ENCODE results near the gene SUPT5H. TPM values are rescaled to one million over a fixed set of nuclear protein-coding genes. Genes with fewer than 3 reads are reported as not detected.

The SUPT5H gene
- polyA plus RNA-seq, 1 experiment, result 78.0 TPM

DNA sequence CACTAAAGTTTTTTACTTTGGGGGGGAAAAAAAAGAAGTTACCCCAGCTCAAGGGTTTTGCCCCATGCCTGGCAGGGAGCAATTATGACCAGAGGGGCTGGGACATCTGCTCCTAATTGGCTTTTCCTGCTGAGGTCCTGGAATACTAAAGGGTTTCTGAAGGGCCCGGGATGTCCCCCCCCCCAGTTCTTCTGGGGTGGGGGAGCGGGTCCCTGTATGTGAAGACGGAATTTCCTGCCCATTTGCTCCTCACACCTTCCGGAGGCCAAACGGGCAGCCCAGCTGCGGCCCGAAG is 52.3 kb downstream of the SUPT5H start:
- no peak overlapping the region for H3K4me3 ChIP-seq (ENCODE audit: low read depth, low read length)
- no peak overlapping the region for H3K27ac ChIP-seq (ENCODE audit: low read depth, low read length)
- ChIA-PET CTCF (interaction anchor here (1.2 to 1.9 kb wide), 4 partner anchors 18 to 57 kb away, joined by 4 to 15 read pairs (median 4); partner anchors contain the start of genes EID2B and SELENOV), POLR2A (interaction anchor here (1.6 kb wide), 1 partner anchor 62 kb away, joined by 8 read pairs; the partner anchor contains the start of gene RPS16)
- no peak for TF ChIP-seq CTCF (IDR thresholded peaks at IDR 0.05; ENCODE audit: low read depth, low read length)
- peaks cover 38% of the 10 kb centered on the region for H3K27me3 ChIP-seq (ENCODE audit: control insufficient read depth, insufficient read depth, low read length)
- no peaks in the 10 kb centered on the region; the same call in 1 of the 2 replicates for H3K9me3 ChIP-seq (ENCODE audit: control insufficient read depth, insufficient read depth, low read length)
- DNase-seq (ENCODE audit: low read depth, low spot score), result no peak

- peaks cover 38% of the 10 kb centered on the region for H3K27me3 ChIP-seq (ENCODE audit: control insufficient read depth, insufficient read depth, low read length)
- DNase-seq (ENCODE audit: low read depth, low spot score), result no peak
- ChIA-PET POLR2A (interaction anchor here (1.6 kb wide), 1 partner anchor 62 kb away, joined by 8 read pairs; the partner anchor contains the start of gene RPS16), CTCF (interaction anchor here (0.6 to 1.9 kb wide), 6 partner anchors 17 to 58 kb away, joined by 3 to 15 read pairs (median 4); partner anchors contain the start of genes EID2, EID2B and SELENOV)
- peak overlapping the region; percentile 39 for H3K4me3 ChIP-seq (ENCODE audit: low read depth, low read length)
- peak; percentile 46 for TF ChIP-seq CTCF (IDR thresholded peaks at IDR 0.05; ENCODE audit: low read depth, low read length)
- peaks cover 3% of the 10 kb centered on the region; the same call in 1 of the 2 replicates for H3K9me3 ChIP-seq (ENCODE audit: control insufficient read depth, insufficient read depth, low read length)
- no peak overlapping the region for H3K27ac ChIP-seq (ENCODE audit: low read depth, low read length)
Measured at GRCh38 chr19:39497996-39498797, 52.8 kb downstream of the SUPT5H start.

DNA sequence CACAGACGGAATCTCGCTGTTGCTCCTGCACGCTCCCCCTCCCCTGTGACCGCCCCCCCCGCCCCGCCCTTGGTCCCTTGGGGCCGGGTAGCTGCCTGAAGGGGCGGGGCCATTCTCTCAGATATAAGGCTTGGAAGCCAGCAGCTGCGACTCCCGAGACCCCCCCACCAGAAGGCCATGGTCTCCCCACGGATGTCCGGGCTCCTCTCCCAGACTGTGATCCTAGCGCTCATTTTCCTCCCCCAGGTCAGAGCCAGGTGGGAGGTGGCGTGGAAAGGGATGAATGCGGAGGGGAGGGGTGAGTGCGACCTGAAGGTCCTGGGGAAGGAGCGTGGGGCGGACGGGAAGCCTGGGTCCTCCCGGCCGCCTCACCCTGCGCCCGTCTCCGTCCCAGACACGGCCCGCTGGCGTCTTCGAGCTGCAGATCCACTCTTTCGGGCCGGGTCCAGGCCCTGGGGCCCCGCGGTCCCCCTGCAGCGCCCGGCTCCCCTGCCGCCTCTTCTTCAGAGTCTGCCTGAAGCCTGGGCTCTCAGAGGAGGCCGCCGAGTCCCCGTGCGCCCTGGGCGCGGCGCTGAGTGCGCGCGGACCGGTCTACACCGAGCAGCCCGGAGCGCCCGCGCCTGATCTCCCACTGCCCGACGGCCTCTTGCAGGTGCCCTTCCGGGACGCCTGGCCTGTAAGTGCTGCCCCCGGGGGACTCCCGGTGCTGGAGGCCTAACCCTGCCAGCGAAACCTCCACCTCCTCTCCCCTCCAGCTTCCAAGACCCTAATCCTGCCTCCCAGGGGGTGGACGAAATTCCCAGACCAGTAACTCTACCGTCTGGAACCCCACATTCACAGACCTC is 53.6 kb downstream of the SUPT5H start, which contains the start of gene DLL3:
TSS of gene DLL3 (plus strand) at position 150 of the 845 bp plus-strand sequence. CDS start at position 178, 28 bp downstream.
- no peak for TF ChIP-seq CTCF (IDR thresholded peaks at IDR 0.05; ENCODE audit: low read depth, low read length)
- POLR2A ChIA-PET, result interaction anchor here (1.6 kb wide), 1 partner anchor 63 kb away, joined by 8 read pairs; the partner anchor contains the start of gene RPS16
- CTCF ChIA-PET, result interaction anchor here (0.6 to 1.9 kb wide), 3 partner anchors 35 to 59 kb away, joined by 3 to 10 read pairs (median 4); partner anchors contain the start of gene EID2
- Histone ChIP-seq H3K4me3 (ENCODE audit: low read depth, low read length) (peak within 1 kb of the TSS; percentile 39), H3K27ac (ENCODE audit: low read depth, low read length) (no peak within 1 kb of the TSS), H3K9me3 (ENCODE audit: control insufficient read depth, insufficient read depth, low read length) (peaks cover 3% of the 10 kb centered on the region; the same call in 1 of the 2 replicates), H3K27me3 (ENCODE audit: control insufficient read depth, insufficient read depth, low read length) (peaks cover 43% of the 10 kb centered on the region)
- no peak for DNase-seq (ENCODE audit: low read depth, low spot score)

DNA sequence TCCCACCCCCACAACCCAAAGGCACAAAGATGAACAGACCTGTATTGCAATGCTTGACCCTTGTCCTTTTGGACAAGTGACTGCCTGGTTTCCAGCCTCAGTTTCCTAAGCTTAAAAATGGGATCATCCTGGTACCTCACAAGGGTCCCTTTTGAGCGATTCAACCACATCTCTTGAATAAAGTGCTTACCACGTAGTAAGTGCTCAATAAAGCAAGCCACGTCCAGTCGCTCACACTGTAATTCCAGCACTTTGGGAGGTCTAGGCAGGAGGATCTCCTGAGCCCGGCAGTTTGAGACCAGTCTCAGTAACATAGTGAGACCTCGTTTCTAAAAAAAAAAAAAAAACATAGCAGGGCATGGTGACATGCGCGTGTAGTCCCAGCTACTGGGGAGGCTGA is 54.5 kb downstream of the SUPT5H start:
- CTCF ChIA-PET, result no interaction called here

More for the DNA sequence above, 54.5 kb downstream of the SUPT5H start:
- POLR2A ChIA-PET, result interaction anchor here (0.7 kb wide), 1 partner anchor 325 kb away, joined by 5 read pairs; no protein-coding TSS in a partner anchor
- H3K9me3 ChIP-seq (ENCODE audit: control insufficient read depth, insufficient read depth, low read length), result peaks cover 3% of the 10 kb centered on the region; the same call in 1 of the 2 replicates
- no peak overlapping the region for H3K4me3 ChIP-seq (ENCODE audit: low read depth, low read length)
- H3K27me3 ChIP-seq (ENCODE audit: control insufficient read depth, insufficient read depth, low read length), result peaks cover 50% of the 10 kb centered on the region
- no peak overlapping the region for H3K27ac ChIP-seq (ENCODE audit: low read depth, low read length)
- no peak for DNase-seq (ENCODE audit: low read depth, low spot score)
- no peak for TF ChIP-seq CTCF (IDR thresholded peaks at IDR 0.05; ENCODE audit: low read depth, low read length)

Data from AG04450 (cell line).